ENCODE data around the gene DUOXA1. TPM values are rescaled to one million over a fixed set of nuclear protein-coding genes. Genes with fewer than 3 reads are reported as not detected.

The DUOXA1 gene
- total and polyA plus RNA-seq, 8 donors, result 0.52 to 135 (median 1.3) TPM

- Histone ChIP-seq H3K4me3 (peak overlapping the region; percentile 59 to 62), H3K27me3 (no peaks in the 10 kb centered on the region), H3K27ac (peak overlapping the region; percentile 95 to 97), H3K9me3 (no peaks in the 10 kb centered on the region), H3K36me3 (no peaks in the 10 kb centered on the region), H3K4me1 (peaks cover 15 to 29% of the 10 kb centered on the region in 2 donors)
- intact Hi-C loops (cut with DNase I), result loop anchor here in 1 of 2 donors (10.0 kb wide), 1 partner anchor 228 kb away; no protein-coding TSS in a partner anchor
- ATAC-seq (peak; percentile 69), DNase-seq (peak; percentile 87 to 95 (median 92))
- TF ChIP-seq CTCF (IDR thresholded peaks at IDR 0.05), result peak; percentile 21 to 76
Measured at GRCh38 chr15:45166834-45167630, 37.4 kb upstream of the DUOXA1 start.

GRCh38 chr15:45165536-45165935 lies 35.9 kb upstream of the DUOXA1 start:
- no peak for TF ChIP-seq CTCF (IDR thresholded peaks at IDR 0.05)
- ATAC-seq (no peak), DNase-seq (no peak)
- H3K9me3 ChIP-seq, result no peaks in the 10 kb centered on the region
- peak overlapping the region in 1 of 2 donors; percentile 59 for H3K4me3 ChIP-seq
- H3K27me3 ChIP-seq, result no peaks in the 10 kb centered on the region
- H3K27ac ChIP-seq, result peak overlapping the region in 1 of 2 donors; percentile 95
- intact Hi-C loops (cut with DNase I), result loop anchor here in 1 of 2 donors (10.0 kb wide), 1 partner anchor 229 kb away; no protein-coding TSS in a partner anchor
- H3K4me1 ChIP-seq, result peaks cover 15 to 35% of the 10 kb centered on the region in 2 donors
- H3K36me3 ChIP-seq, result no peaks in the 10 kb centered on the region

DNA sequence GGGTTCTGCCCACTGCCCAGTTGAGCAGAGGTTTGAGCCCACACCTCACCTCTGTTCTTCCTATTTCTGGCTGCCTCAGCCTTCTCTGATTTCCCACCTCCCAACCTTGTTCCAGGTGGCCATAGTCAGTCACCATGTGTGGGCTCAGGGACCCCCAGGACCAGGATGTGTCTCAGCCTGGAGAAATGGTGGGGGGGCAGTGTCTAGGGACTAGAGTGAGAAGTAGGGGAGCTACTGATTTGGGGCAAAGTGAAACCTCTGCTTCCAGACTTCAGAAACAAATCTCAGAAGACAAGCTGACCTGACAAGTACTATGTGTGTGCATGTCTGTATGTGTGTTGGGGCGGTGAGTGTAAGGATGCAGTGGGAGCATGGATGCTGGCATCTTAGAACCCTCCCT lies 35.2 kb upstream of the DUOXA1 start:
- H3K4me1 ChIP-seq, result peaks cover 15 to 35% of the 10 kb centered on the region in 2 donors
- H3K9me3 ChIP-seq, result no peaks in the 10 kb centered on the region

DNA sequence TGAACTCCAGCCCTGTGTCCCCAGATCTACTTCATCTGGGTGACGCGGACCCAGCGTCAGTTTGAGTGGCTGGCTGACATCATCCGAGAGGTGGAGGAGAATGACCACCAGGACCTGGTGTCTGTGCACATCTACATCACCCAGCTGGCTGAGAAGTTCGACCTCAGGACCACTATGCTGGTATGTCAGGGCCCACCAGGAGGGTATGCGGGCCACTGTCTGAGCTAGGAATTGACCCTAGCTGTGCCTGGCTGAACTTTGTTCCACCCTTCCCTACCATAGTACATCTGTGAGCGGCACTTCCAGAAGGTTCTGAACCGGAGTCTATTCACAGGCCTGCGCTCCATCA lies 33.8 kb upstream of the DUOXA1 start:
- H3K36me3 ChIP-seq, result no peaks in the 10 kb centered on the region
- peak overlapping the region in 1 of 2 donors; percentile 10 for H3K27ac ChIP-seq
- peaks cover 15 to 35% of the 10 kb centered on the region in 2 donors for H3K4me1 ChIP-seq
- H3K27me3 ChIP-seq, result no peaks in the 10 kb centered on the region
- TF ChIP-seq CTCF (IDR thresholded peaks at IDR 0.05), result no peak
- ATAC-seq (no peak), DNase-seq (no peak)
- H3K4me3 ChIP-seq, result no peak overlapping the region
- intact Hi-C loops (cut with DNase I), result loop anchor here in 1 of 2 donors (10.0 kb wide), 1 partner anchor 231 kb away; no protein-coding TSS in a partner anchor
- H3K9me3 ChIP-seq, result no peaks in the 10 kb centered on the region

More for the DNA sequence above, 35.2 kb upstream of the DUOXA1 start:
- TF ChIP-seq CTCF (IDR thresholded peaks at IDR 0.05), result no peak
- DNase-seq, result no peak
- intact Hi-C loops (cut with DNase I), result loop anchor here in 1 of 2 donors (10.0 kb wide), 1 partner anchor 230 kb away; no protein-coding TSS in a partner anchor
- ATAC-seq, result no peak
- H3K27me3 ChIP-seq, result no peaks in the 10 kb centered on the region
- no peaks in the 10 kb centered on the region for H3K36me3 ChIP-seq
- no peak overlapping the region for H3K4me3 ChIP-seq
- no peak overlapping the region for H3K27ac ChIP-seq

DNA sequence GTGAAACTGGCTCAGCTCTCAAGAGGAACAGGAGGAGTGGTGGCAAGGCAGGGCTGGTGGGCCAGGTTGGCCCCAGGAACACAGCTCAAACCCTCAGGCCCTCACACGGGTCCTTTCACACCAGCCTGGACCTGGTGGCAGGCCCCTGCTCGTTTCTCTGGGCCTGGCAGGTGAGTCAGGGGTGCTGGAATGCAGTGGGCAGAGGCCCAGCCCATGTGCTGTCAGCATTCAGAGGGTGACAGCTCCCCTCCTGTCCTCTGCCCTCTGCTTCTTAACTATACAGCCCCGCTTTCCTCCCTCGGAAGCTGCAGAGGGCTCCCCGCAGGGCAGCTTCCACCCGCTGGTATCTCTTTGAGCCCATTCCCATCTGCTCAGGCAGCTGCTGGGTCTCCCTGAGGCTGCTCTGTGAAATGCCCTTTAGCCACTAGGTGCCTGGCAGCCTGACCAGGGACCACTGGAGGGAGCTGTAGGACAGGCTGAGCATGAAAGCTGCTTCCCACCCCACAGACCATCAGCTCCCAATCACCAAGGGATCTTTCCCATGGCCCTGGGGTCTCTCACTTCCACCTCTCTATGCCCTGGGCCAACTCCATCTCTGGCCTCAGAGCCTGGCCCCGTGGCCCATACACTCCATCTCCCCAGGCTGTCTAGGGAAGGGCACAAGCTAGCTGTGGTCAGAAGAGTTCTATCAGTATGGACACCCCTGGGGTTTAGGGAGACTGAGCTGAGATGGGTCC lies 33.3 kb upstream of the DUOXA1 start:
- Histone ChIP-seq H3K4me3 (no peak overlapping the region), H3K36me3 (no peaks in the 10 kb centered on the region), H3K4me1 (peaks cover 15 to 35% of the 10 kb centered on the region in 2 donors), H3K9me3 (no peaks in the 10 kb centered on the region), H3K27ac (peak overlapping the region; percentile 10 to 50), H3K27me3 (no peaks in the 10 kb centered on the region)
- intact Hi-C loops (cut with DNase I), result loop anchor here in 1 of 2 donors (10.0 kb wide), 1 partner anchor 232 kb away; no protein-coding TSS in a partner anchor
- peak; percentile 74 to 84 for TF ChIP-seq CTCF (IDR thresholded peaks at IDR 0.05)
- ATAC-seq (peak; percentile 62), DNase-seq (peak; percentile 68 to 89 (median 81))
